ENCODE results near the gene ADAMTSL3. TPM values are rescaled to one million over a fixed set of nuclear protein-coding genes. Genes with fewer than 3 reads are reported as not detected.

Gene ADAMTSL3
- total and polyA plus RNA-seq, 9 donors: 26.2 to 63.2 (median 40.8) TPM

DNA sequence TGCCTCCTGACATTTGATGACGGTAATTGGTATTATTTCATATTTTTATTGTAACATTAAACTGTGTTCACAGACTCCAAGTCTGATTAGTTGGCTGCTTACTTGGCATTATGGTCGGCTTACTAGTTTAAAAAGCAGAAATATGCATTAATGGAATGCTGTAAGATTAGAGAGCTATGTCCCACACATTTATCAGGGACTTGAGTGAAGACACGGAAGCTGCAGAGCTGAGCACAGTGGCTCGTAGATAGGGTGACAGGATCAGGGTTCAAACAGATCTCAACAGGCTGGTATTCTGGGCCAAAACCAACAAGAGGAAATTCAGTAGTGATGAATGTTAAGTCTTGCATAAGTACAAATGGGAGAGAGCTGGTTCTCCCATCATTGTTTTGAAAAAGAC, 113.8 kb downstream of the ADAMTSL3 start:
- 74% methylated on average over 3 of the region's 4 CpGs for WGBS (ENCODE audit: insufficient coverage)

DNA sequence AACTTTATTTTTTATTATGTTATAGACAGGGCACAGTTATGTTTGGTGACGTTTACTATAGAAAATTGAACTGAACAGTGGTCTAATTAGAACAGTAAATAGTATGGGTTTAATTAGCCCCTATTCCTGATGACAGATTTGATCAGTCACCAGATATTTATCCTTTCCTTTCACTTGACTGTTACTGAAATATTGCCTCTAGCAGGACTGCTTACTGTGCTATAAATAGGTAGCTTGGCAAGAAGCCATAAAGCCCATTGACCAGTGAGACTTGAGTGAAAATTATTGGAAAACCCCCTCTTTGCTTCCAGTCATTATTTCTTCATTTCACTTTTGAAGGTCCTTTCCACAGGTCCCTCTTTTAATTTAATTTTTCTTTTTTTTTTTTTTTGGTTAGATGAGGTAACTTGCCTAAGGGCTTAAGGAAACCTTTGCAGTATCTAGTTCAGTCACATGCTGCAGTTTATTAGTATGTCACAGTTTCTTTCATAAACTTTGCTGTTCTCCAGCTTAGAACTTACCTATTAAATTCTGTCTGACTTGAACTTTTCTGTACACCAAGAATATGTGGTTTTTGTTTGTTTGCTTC, 115.6 kb downstream of the ADAMTSL3 start:
- no peaks in the 10 kb centered on the region for H3K27me3 ChIP-seq (ENCODE audit: control insufficient read depth, insufficient read depth, low read length)
- H3K4me1 ChIP-seq (ENCODE audit: control insufficient read depth, insufficient read depth, low read length): peaks cover 4% of the 10 kb centered on the region
- DNase-seq: peak; percentile 66
- no peak overlapping the region for H3K27ac ChIP-seq (ENCODE audit: low read length)
- no CpG with 5 or more reads among the region's 1 CpG for WGBS (ENCODE audit: insufficient coverage)
- no peak overlapping the region for H3K4me3 ChIP-seq (ENCODE audit: low read length)
- no peaks in the 10 kb centered on the region for H3K9me3 ChIP-seq (replicated peaks; ENCODE audit: control insufficient read depth, low read depth, low read length)
- H3K36me3 ChIP-seq (ENCODE audit: control insufficient read depth, insufficient read depth, low read length): peaks cover 6% of the 10 kb centered on the region

More for the DNA sequence above, 113.8 kb downstream of the ADAMTSL3 start:
- Histone ChIP-seq H3K27me3 (ENCODE audit: control insufficient read depth, insufficient read depth, low read length) (no peaks in the 10 kb centered on the region), H3K4me1 (ENCODE audit: control insufficient read depth, insufficient read depth, low read length) (peaks cover 7% of the 10 kb centered on the region), H3K27ac (ENCODE audit: low read length) (no peak overlapping the region), H3K9me3 (replicated peaks; ENCODE audit: control insufficient read depth, low read depth, low read length) (no peaks in the 10 kb centered on the region), H3K4me3 (ENCODE audit: low read length) (no peak overlapping the region), H3K36me3 (ENCODE audit: control insufficient read depth, insufficient read depth, low read length) (no peaks in the 10 kb centered on the region)
- DNase-seq: no peak

DNA sequence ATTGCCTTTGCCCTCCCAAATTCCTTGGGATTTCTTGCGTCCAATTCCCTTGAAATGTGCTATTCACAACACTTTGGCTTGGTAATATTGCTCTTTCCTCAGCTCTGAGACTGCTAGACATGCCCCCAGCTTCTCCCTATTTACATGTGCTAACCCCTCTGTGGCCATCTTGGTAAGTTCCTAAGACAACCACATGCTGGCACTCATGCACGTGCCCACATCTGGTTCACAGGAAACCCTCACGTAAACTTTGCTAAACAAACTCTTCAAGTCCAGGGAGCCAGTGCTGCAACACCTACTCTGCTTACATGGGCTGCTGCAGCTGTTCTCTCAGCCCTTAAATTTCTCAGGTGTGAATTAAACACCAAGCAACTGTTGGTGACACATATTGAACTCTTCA, 121.8 kb downstream of the ADAMTSL3 start:
- H3K27me3 ChIP-seq (ENCODE audit: control insufficient read depth, insufficient read depth, low read length): peaks cover 2% of the 10 kb centered on the region
- no peak overlapping the region for H3K27ac ChIP-seq (ENCODE audit: low read length)
- WGBS (ENCODE audit: insufficient coverage): 54% methylated on average over 2 of the region's 3 CpGs
- H3K4me1 ChIP-seq (ENCODE audit: control insufficient read depth, insufficient read depth, low read length): no peaks in the 10 kb centered on the region
- no peak for DNase-seq
- H3K36me3 ChIP-seq (ENCODE audit: control insufficient read depth, insufficient read depth, low read length): peaks cover 15% of the 10 kb centered on the region
- no peak overlapping the region for H3K4me3 ChIP-seq (ENCODE audit: low read length)
- no peaks in the 10 kb centered on the region for H3K9me3 ChIP-seq (replicated peaks; ENCODE audit: control insufficient read depth, low read depth, low read length)

DNA sequence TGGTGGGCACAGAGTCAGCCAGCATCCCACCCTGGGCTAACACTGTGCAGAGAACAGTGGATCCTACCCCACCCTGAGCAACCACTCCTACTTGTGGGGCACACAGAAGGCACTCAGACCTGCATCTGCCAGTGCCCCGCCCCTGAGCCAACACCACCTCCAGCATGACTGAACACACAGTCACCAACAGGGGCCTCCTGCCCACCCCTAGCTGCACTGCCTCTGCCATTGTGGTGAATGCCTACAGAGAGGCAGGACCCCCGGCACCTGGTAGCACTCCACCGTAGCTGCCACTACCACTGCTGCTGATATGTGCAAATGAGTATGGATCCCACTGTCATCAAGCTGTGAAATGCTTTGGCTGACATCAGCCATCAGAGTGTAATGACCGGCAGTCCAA, 123.1 kb downstream of the ADAMTSL3 start:
- no peak overlapping the region for H3K4me3 ChIP-seq (ENCODE audit: low read length)
- no peaks in the 10 kb centered on the region for H3K4me1 ChIP-seq (ENCODE audit: control insufficient read depth, insufficient read depth, low read length)
- peaks cover 15% of the 10 kb centered on the region for H3K36me3 ChIP-seq (ENCODE audit: control insufficient read depth, insufficient read depth, low read length)
- no peak for DNase-seq
- H3K27ac ChIP-seq (ENCODE audit: low read length): no peak overlapping the region
- H3K9me3 ChIP-seq (replicated peaks; ENCODE audit: control insufficient read depth, low read depth, low read length): no peaks in the 10 kb centered on the region
- WGBS (ENCODE audit: insufficient coverage): 93% methylated on average over 4 of the region's 4 CpGs
- H3K27me3 ChIP-seq (ENCODE audit: control insufficient read depth, insufficient read depth, low read length): peaks cover 2% of the 10 kb centered on the region

DNA sequence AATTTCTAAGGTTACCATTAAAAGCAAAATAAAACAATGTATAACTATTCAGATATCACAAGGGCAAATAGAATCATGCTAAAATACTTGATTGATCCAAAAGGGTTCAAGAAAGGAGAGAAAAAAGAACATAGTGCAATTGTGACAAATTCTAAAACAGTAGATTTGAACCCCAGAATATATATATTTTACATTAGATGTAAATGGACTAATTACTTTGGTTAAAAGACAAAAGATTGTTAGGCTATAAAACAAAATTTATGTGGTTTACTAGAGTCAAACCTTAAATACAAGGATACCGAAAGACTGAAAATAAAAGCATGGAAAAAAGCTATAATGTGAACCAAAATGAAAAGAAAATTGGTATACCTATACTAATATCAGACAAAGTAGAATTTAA, 129.3 kb downstream of the ADAMTSL3 start:
- Histone ChIP-seq H3K4me1 (ENCODE audit: control insufficient read depth, insufficient read depth, low read length) (no peaks in the 10 kb centered on the region), H3K27me3 (ENCODE audit: control insufficient read depth, insufficient read depth, low read length) (no peaks in the 10 kb centered on the region), H3K4me3 (ENCODE audit: low read length) (no peak overlapping the region), H3K9me3 (replicated peaks; ENCODE audit: control insufficient read depth, low read depth, low read length) (peaks cover 5% of the 10 kb centered on the region), H3K27ac (ENCODE audit: low read length) (no peak overlapping the region), H3K36me3 (ENCODE audit: control insufficient read depth, insufficient read depth, low read length) (no peaks in the 10 kb centered on the region)
- WGBS (ENCODE audit: insufficient coverage): no CpG with 5 or more reads among the region's 1 CpG
- DNase-seq: no peak

DNA sequence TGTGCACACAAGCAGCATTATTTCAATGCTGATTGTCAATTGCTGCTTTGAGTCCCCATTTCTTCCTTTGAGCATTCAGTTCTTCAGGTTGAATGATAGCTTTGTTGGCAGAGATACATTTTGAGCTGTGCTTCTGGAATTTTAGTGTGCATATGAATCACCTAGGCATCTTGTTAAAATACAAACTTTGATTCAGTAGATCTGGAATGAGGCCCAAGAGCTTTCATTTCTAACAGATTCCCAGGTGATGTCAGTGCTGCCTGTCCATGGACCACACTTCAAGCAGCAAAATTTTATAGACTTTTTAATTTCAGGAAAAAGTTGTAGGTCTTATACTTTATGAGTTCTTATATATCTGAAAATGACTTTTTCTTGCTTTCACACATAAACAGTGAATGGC, 131.1 kb downstream of the ADAMTSL3 start:
- DNase-seq: no peak
- Histone ChIP-seq H3K27me3 (ENCODE audit: control insufficient read depth, insufficient read depth, low read length) (no peaks in the 10 kb centered on the region), H3K27ac (ENCODE audit: low read length) (no peak overlapping the region), H3K4me3 (ENCODE audit: low read length) (no peak overlapping the region), H3K36me3 (ENCODE audit: control insufficient read depth, insufficient read depth, low read length) (no peaks in the 10 kb centered on the region), H3K9me3 (replicated peaks; ENCODE audit: control insufficient read depth, low read depth, low read length) (peaks cover 5% of the 10 kb centered on the region), H3K4me1 (ENCODE audit: control insufficient read depth, insufficient read depth, low read length) (no peaks in the 10 kb centered on the region)

DNA sequence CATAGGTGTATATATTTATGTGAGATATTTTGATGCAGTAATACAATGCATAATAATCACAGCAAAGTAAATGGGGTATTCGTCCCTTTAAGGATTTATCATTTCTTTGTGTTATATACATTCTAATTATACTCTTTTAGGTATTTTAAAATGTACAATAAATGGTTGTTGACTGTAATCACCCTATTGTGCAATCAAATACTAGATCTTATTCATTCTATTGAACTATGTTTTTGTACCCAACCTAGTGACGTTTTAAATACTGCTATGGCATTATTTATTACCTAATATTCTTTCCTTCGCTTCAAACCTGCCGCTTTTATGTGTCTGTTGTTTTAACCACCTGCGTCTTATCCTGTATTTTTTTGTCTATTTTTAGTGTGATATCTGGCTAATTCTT, 132.4 kb downstream of the ADAMTSL3 start:
- no peak overlapping the region for H3K27ac ChIP-seq (ENCODE audit: low read length)
- no peaks in the 10 kb centered on the region for H3K36me3 ChIP-seq (ENCODE audit: control insufficient read depth, insufficient read depth, low read length)
- peaks cover 5% of the 10 kb centered on the region for H3K9me3 ChIP-seq (replicated peaks; ENCODE audit: control insufficient read depth, low read depth, low read length)
- H3K4me1 ChIP-seq (ENCODE audit: control insufficient read depth, insufficient read depth, low read length): no peaks in the 10 kb centered on the region
- H3K27me3 ChIP-seq (ENCODE audit: control insufficient read depth, insufficient read depth, low read length): no peaks in the 10 kb centered on the region
- WGBS (ENCODE audit: insufficient coverage): no CpG with 5 or more reads among the region's 5 CpGs
- no peak overlapping the region for H3K4me3 ChIP-seq (ENCODE audit: low read length)
- no peak for DNase-seq

DNA sequence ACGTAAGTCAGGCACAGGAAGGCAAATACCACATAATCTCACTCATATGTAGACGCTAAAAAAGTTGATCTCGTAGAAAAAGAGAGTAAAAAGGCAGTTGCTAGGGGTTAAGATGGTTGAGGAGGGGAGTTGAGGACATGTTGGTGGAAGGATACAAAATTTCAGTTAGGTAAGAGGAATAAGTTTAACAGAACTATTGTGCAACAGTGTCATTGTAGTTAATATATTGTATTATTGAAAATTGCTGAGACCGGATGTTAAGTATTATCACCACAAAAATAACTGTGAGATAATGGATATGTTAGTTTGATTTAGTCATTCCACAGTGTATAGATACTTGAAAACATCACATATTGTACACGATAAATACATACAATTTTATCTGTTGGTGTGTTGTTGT, 139.1 kb downstream of the ADAMTSL3 start:
- Histone ChIP-seq H3K27ac (ENCODE audit: low read length) (no peak overlapping the region), H3K36me3 (ENCODE audit: control insufficient read depth, insufficient read depth, low read length) (no peaks in the 10 kb centered on the region), H3K4me3 (ENCODE audit: low read length) (no peak overlapping the region), H3K27me3 (ENCODE audit: control insufficient read depth, insufficient read depth, low read length) (no peaks in the 10 kb centered on the region), H3K9me3 (replicated peaks; ENCODE audit: control insufficient read depth, low read depth, low read length) (no peaks in the 10 kb centered on the region), H3K4me1 (ENCODE audit: control insufficient read depth, insufficient read depth, low read length) (no peaks in the 10 kb centered on the region)
- WGBS (ENCODE audit: insufficient coverage): no CpG with 5 or more reads among the region's 5 CpGs
- DNase-seq: no peak

DNA sequence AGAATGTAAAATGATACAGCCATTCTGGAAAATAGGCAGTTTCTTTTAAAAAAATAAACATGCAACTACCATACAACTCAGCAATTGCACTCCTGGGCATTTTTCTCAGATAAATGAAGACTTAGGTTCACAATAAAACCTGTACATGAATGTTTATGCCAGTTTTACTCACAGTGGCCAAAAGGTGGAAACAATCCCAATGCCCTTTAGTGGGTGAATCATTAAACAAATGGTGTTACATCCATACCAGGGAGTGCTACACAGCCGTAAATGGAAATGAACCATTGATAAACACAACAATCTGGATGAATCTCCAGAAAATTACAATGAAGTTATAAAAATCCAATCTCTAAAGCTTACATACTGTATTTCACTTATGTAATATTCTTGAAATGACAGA, 140.3 kb downstream of the ADAMTSL3 start:
- Histone ChIP-seq H3K4me1 (ENCODE audit: control insufficient read depth, insufficient read depth, low read length) (no peaks in the 10 kb centered on the region), H3K27ac (ENCODE audit: low read length) (no peak overlapping the region), H3K36me3 (ENCODE audit: control insufficient read depth, insufficient read depth, low read length) (no peaks in the 10 kb centered on the region), H3K4me3 (ENCODE audit: low read length) (no peak overlapping the region), H3K9me3 (replicated peaks; ENCODE audit: control insufficient read depth, low read depth, low read length) (no peaks in the 10 kb centered on the region), H3K27me3 (ENCODE audit: control insufficient read depth, insufficient read depth, low read length) (no peaks in the 10 kb centered on the region)
- WGBS (ENCODE audit: insufficient coverage): no CpG with 5 or more reads among the region's 1 CpG
- DNase-seq: no peak

DNA sequence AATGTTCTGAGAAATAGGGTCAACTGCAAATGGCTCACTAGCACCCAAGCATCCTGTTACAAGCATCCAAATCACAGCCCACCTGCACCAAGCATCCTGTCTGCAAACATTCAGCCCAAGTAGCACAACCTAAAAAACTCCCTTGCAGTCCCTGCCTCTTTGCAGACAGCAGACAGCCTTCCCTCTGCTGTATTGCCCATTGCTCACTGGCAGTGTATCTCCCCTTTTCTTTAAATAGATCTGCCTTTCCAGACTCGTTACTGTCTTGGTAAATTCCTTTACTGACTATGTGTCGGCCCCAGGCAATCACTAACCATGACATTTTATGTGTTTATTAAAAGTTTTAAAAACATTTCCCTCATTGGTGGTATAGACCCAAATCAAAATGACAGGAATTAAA, 155.4 kb downstream of the ADAMTSL3 start:
- Histone ChIP-seq H3K36me3 (ENCODE audit: control insufficient read depth, insufficient read depth, low read length) (peaks cover 8% of the 10 kb centered on the region), H3K27me3 (ENCODE audit: control insufficient read depth, insufficient read depth, low read length) (no peaks in the 10 kb centered on the region), H3K9me3 (replicated peaks; ENCODE audit: control insufficient read depth, low read depth, low read length) (peaks cover 10% of the 10 kb centered on the region), H3K4me3 (ENCODE audit: low read length) (no peak overlapping the region), H3K4me1 (ENCODE audit: control insufficient read depth, insufficient read depth, low read length) (no peaks in the 10 kb centered on the region), H3K27ac (ENCODE audit: low read length) (no peak overlapping the region)
- DNase-seq: no peak
- WGBS (ENCODE audit: insufficient coverage): no CpG with 5 or more reads among the region's 2 CpGs

DNA sequence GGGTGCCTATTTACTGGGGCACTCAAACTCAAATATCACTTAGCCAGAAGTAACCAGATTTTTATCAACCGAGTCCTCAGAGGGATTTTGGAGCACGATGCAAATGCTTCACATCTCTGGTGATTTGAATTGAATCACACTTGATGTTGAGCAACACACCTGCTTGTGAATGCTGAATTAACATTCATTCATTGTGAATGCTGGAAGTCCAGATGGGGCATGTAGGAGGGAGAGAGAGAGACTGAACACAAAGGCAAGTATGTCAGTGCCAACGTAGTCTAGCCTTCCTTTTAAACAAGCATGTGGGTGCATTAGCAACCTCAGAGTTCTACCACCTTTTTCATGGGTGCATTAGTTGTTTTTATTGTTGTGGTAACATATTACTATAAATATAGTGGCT, 156.2 kb downstream of the ADAMTSL3 start:
- 83% methylated on average over 2 of the region's 3 CpGs for WGBS (ENCODE audit: insufficient coverage)
- no peak overlapping the region for H3K27ac ChIP-seq (ENCODE audit: low read length)
- no peaks in the 10 kb centered on the region for H3K27me3 ChIP-seq (ENCODE audit: control insufficient read depth, insufficient read depth, low read length)
- H3K4me3 ChIP-seq (ENCODE audit: low read length): no peak overlapping the region
- no peak for DNase-seq
- H3K9me3 ChIP-seq (replicated peaks; ENCODE audit: control insufficient read depth, low read depth, low read length): peaks cover 10% of the 10 kb centered on the region
- no peaks in the 10 kb centered on the region for H3K4me1 ChIP-seq (ENCODE audit: control insufficient read depth, insufficient read depth, low read length)
- peaks cover 8% of the 10 kb centered on the region for H3K36me3 ChIP-seq (ENCODE audit: control insufficient read depth, insufficient read depth, low read length)

Measured in muscle of leg (tissue), 11 donors.